Gastrocnemius medialis (tissue), 4 donors: Measurements from ENCODE around the gene HS3ST4.

Experiments
- CTCF ChIP-seq, 5 experiments: fragments of 450-650 bp in 3 of 5; fragments of 200-600 bp in 2 of 5; sonication (generic) in 2 of 5; IDR thresholded peaks in 4 of 5; conservative IDR thresholded peaks in 1 of 5; 1 replicate in 4 of 5; 2 replicates in 1 of 5; pipeline ENCODE4 v1.5.1; 2016 to 2019; ENCODE audit warnings: antibody characterized with exemption in 5 of 5, mild to moderate bottlenecking in 3 of 5, moderate library complexity in 3 of 5
- POLR2A ChIP-seq, 2 donors: fragments of 450-650 bp; IDR thresholded peaks; one replicate each; pipeline ENCODE4 v1.6.1; 2017; ENCODE audit warnings: antibody characterized with exemption in 2 of 2, mild to moderate bottlenecking in 2 of 2, moderate library complexity in 2 of 2

GRCh38 chr16:25786748-25787147, 95.0 kb downstream of the HS3ST4 start:
- TF ChIP-seq CTCF (IDR thresholded peaks at IDR 0.05 in 4 of 5, conservative IDR thresholded peaks at IDR 0.05 in 1 of 5) (no peak), POLR2A (IDR thresholded peaks at IDR 0.05) (no peak)
